Transverse colon (tissue), 4 donors: ENCODE data around the gene PSAT1. TPM values are rescaled to one million over a fixed set of nuclear protein-coding genes. Genes with fewer than 3 reads are reported as not detected.

ENCODE experiments used
- DNase-seq: peaks from one replicate; pipeline ENCODE4 v3.0.0-alpha.2; 2019
- H3K27ac ChIP-seq, 4 donors: fragments of 200-600 bp; sonication (generic); 2 replicates each; pipeline ENCODE4 v1.5.1; 2016 to 2018; ENCODE audit warnings: inconsistent platforms in 4 of 4
- H3K27me3 ChIP-seq: fragments of 200-600 bp; sonication (generic); 2 replicates; pipeline ENCODE4 v1.5.1; 2017; ENCODE audit warnings: inconsistent platforms
- H3K36me3 ChIP-seq, 4 donors: fragments of 200-600 bp; sonication (generic); 2 replicates each; pipeline ENCODE4 v1.5.1; 2017 to 2019; ENCODE audit warnings: inconsistent platforms in 4 of 4
- H3K4me1 ChIP-seq, 4 donors: fragments of 200-600 bp; sonication (generic); 2 replicates each; pipeline ENCODE4 v1.5.1; 2017 to 2020; ENCODE audit warnings: inconsistent platforms in 4 of 4
- H3K4me3 ChIP-seq, 4 donors: fragments of 200-600 bp; sonication (generic); 1 replicate in 1 of 4; 2 replicates in 3 of 4; pipeline versions ENCODE4 v1.5.1 to v1.6.1; 2017 to 2019; ENCODE audit warnings: inconsistent platforms in 4 of 4
- H3K9me3 ChIP-seq, 2 donors: fragments of 200-600 bp; sonication (generic); 2 replicates each; pipeline ENCODE4 v1.5.1; 2017 to 2019; ENCODE audit warnings: inconsistent platforms in 2 of 2
- CTCF ChIP-seq, 5 experiments: fragments of 200-600 bp in 3 of 5; fragments of 450-650 bp in 2 of 5; sonication (generic) in 3 of 5; IDR thresholded peaks; 1 replicate in 2 of 5; 2 replicates in 3 of 5; pipeline ENCODE4 v1.5.1; 2016 to 2017; ENCODE audit warnings: antibody characterized with exemption in 5 of 5, inconsistent platforms in 3 of 5, mild to moderate bottlenecking in 2 of 5, moderate library complexity in 1 of 5
- EP300 ChIP-seq: sonication (generic); formaldehyde crosslinking; IDR thresholded peaks from one replicate; pipeline ENCODE4 v1.6.1; 2017; ENCODE audit warnings: antibody characterized with exemption, low read depth
- POLR2A ChIP-seq: fragments of 450-650 bp; IDR thresholded peaks from one replicate; pipeline ENCODE4 v1.6.1; 2016; ENCODE audit warnings: antibody characterized with exemption, mild to moderate bottlenecking, moderate library complexity
- POLR2AphosphoS5 ChIP-seq, 3 donors: sonication (generic); formaldehyde crosslinking; IDR thresholded peaks; one replicate each; pipeline ENCODE4 v1.6.1; 2016; ENCODE audit warnings: antibody characterized with exemption in 3 of 3
- WGBS, 2 donors: methylation state at CpG; one replicate each; pipeline ENCODE4 v1.1.5; 2018; ENCODE audit warnings: low coverage in 1 of 2; 5-methylcytosine and 5-hydroxymethylcytosine counted together
- in situ Hi-C, 4 donors: fragments of 200-750 bp; cut with MboI; loops; one replicate each; pipeline versions ENCODE4 v1.15.0 to v1.15.1; 2017; ENCODE audit warnings: low sequenced_read_pairs in 3 of 4, low pct_ligation_motif_present in 1 of 4, low pct_unique_long_range_greater_than_20kb in 1 of 4
- intact Hi-C: fragments of 100-400 bp; cut with DNase I; formaldehyde crosslinking; loops from one replicate; pipeline ENCODE4 v1.15.1; 2023; ENCODE audit warnings: low total_unique reads
- total RNA-seq, 4 donors: library from RNA; depleted of rRNA; stranded (reverse); fragments of >200 nt; gene quantifications; one replicate each; pipeline ENCODE4 v1.1.0, GENCODE V29; 2016

PSAT1 gene
- total RNA-seq, 4 donors from 2014 or later, result 1.6 to 3.5 (median 2.3) TPM; not detected in 1

GRCh38 chr9:78292716-78293497, 4.0 kb upstream of the PSAT1 start:
- Histone ChIP-seq H3K4me1 (peaks cover 0 to 21% (median 21%) of the 10 kb centered on the region in 4 donors), H3K9me3 (no peaks in the 10 kb centered on the region), H3K27ac (no peak overlapping the region), H3K27me3 (peaks cover 1% of the 10 kb centered on the region), H3K4me3 (no peak overlapping the region), H3K36me3 (no peaks in the 10 kb centered on the region)
- intact Hi-C loops, result no loop called here
- WGBS, 2 donors, result 92% methylated on average over 9 of the region's 9 CpGs
- no peak for DNase-seq
- in situ Hi-C loops, result no loop called here
- TF ChIP-seq CTCF (IDR thresholded peaks at IDR 0.05) (no peak), POLR2A (no peak), POLR2AphosphoS5 (IDR thresholded peaks at IDR 0.05) (no peak), EP300 (no peak)

- Histone ChIP-seq H3K27ac (no peak overlapping the region), H3K27me3 (peaks cover 13% of the 10 kb centered on the region), H3K4me1 (peaks cover 0 to 29% (median 26%) of the 10 kb centered on the region in 4 donors), H3K4me3 (no peak overlapping the region), H3K36me3 (no peaks in the 10 kb centered on the region), H3K9me3 (no peaks in the 10 kb centered on the region)
- WGBS, 2 donors, result 86 to 90% methylated on average over 2 to 5 of the region's 5 CpGs
- TF ChIP-seq CTCF (IDR thresholded peaks at IDR 0.05), result no peak
- no peak for TF ChIP-seq EP300
- no peak for TF ChIP-seq POLR2AphosphoS5 (IDR thresholded peaks at IDR 0.05)
- TF ChIP-seq POLR2A, result no peak
- intact Hi-C loops (no loop called here), in situ Hi-C loops (no loop called here)
- DNase-seq, result no peak
These were observed 2.4 kb upstream of the PSAT1 start for GRCh38 chr9:78294290-78295176.

GRCh38 chr9:78295177-78295575, 1.7 kb upstream of the PSAT1 start:
- WGBS, 2 donors, result 79% methylated on average over 3 of the region's 3 CpGs; no CpG with 5 or more reads in 1 of the 2 donors
- no peak for TF ChIP-seq POLR2AphosphoS5 (IDR thresholded peaks at IDR 0.05)
- no peak for TF ChIP-seq POLR2A
- TF ChIP-seq CTCF (IDR thresholded peaks at IDR 0.05), result no peak
- no peak for TF ChIP-seq EP300
- DNase-seq, result no peak
- no peak overlapping the region for H3K27ac ChIP-seq
- no peaks in the 10 kb centered on the region for H3K9me3 ChIP-seq
- H3K27me3 ChIP-seq, result peaks cover 19% of the 10 kb centered on the region
- peaks cover 0 to 29% (median 26%) of the 10 kb centered on the region in 4 donors for H3K4me1 ChIP-seq
- H3K36me3 ChIP-seq, result no peaks in the 10 kb centered on the region
- in situ Hi-C loops, result no loop called here
- no peak overlapping the region for H3K4me3 ChIP-seq
- intact Hi-C loops, result no loop called here

- no peak for TF ChIP-seq CTCF (IDR thresholded peaks at IDR 0.05)
- WGBS, 2 donors, result 59 to 70% methylated on average over 6 of the region's 6 CpGs
- peaks cover 21% of the 10 kb centered on the region for H3K27me3 ChIP-seq
- peaks cover 0 to 29% (median 26%) of the 10 kb centered on the region in 4 donors for H3K4me1 ChIP-seq
- no peaks in the 10 kb centered on the region for H3K36me3 ChIP-seq
- peak overlapping the region in 2 of 4 donors; percentile 58 to 65 for H3K4me3 ChIP-seq
- H3K9me3 ChIP-seq, result no peaks in the 10 kb centered on the region
- in situ Hi-C loops, result no loop called here
- no peak for DNase-seq
- H3K27ac ChIP-seq, result peak overlapping the region; percentile 50 to 74 (median 58)
- intact Hi-C loops, result no loop called here
These were observed 1.2 kb upstream of the PSAT1 start for GRCh38 chr9:78295731-78296130.
